Measurements from ENCODE around the gene RASA2.

GRCh38 chr3:141529256-141529655 is 42.4 kb downstream of the RASA2 start:
- no peak for TF ChIP-seq POLR2AphosphoS5 (IDR thresholded peaks at IDR 0.05; ENCODE audit: low read depth, low read length)
- TF ChIP-seq POLR2A (IDR thresholded peaks at IDR 0.05; ENCODE audit: low read depth, low read length) = no peak
- no peak for TF ChIP-seq SPI1 (IDR thresholded peaks at IDR 0.05; ENCODE audit: low read depth, low read length)
- no peak for TF ChIP-seq TAF1 (IDR thresholded peaks at IDR 0.05; ENCODE audit: low read depth, low read length)
